ENCODE data around the gene THAP4. TPM values are rescaled to one million over a fixed set of nuclear protein-coding genes. Genes with fewer than 3 reads are reported as not detected.

Gene THAP4
- total and polyA plus RNA-seq, 2 of the 13 experiments (the other 11 are each of a cell fraction or from before 2014, with no cell fraction given): 59.7 to 75.7 TPM

GRCh38 chr2:241645056-241645914 is 8.3 kb upstream of the THAP4 start (continued):
- peak; percentile 92; the same call in 1 of the 2 replicates for TF ChIP-seq TRAFD1 (CRISPR knock-in tag; IDR thresholded peaks at IDR 0.05; ENCODE audit: borderline replicate concordance)
- TF ChIP-seq POLR2A (IDR thresholded peaks at IDR 0.05; ENCODE audit: insufficient read depth in 1 of 2, low read depth in 2 of 2, low read length in 2 of 2): peak in 1 of 2 experiments; percentile 64; a peak in 1 of 4 replicates
- TF ChIP-seq HIVEP1 (CRISPR knock-in tag; IDR thresholded peaks at IDR 0.05): peak; percentile 73; the same call in 1 of the 2 replicates
- no peak for TF ChIP-seq ZMAT5 (CRISPR knock-in tag; IDR thresholded peaks at IDR 0.05; ENCODE audit: borderline replicate concordance, low read depth)
- TF ChIP-seq ONECUT2 (CRISPR knock-in tag; IDR thresholded peaks at IDR 0.05): no peak
- TF ChIP-seq DPF2 (CRISPR knock-in tag; IDR thresholded peaks at IDR 0.05; ENCODE audit: borderline replicate concordance, low read depth): peak; percentile 69
- peak; percentile 62; the same call in 1 of the 2 replicates for TF ChIP-seq ZNF800 (CRISPR knock-in tag; IDR thresholded peaks at IDR 0.05)
- TF ChIP-seq PCBP1 (IDR thresholded peaks at IDR 0.05; ENCODE audit: borderline replicate concordance, low read depth, low read length): no peak
- TF ChIP-seq ZBTB43 (CRISPR knock-in tag; conservative IDR thresholded peaks at IDR 0.05): no peak; the same call in 1 of the 2 replicates
- no peak for TF ChIP-seq ZBTB25 (CRISPR knock-in tag; IDR thresholded peaks at IDR 0.05)
- peak; percentile 94 for TF ChIP-seq CSRNP1 (CRISPR knock-in tag; IDR thresholded peaks at IDR 0.05)
- TF ChIP-seq ZFP90 (CRISPR knock-in tag; IDR thresholded peaks at IDR 0.05; ENCODE audit: borderline replicate concordance): peak; percentile 92
- TF ChIP-seq ZNF280B (CRISPR knock-in tag; IDR thresholded peaks at IDR 0.05; ENCODE audit: borderline replicate concordance): peak; percentile 89
- 0 out of 2 replicates have a peak, but pooled peaks have one; percentile 62 for TF ChIP-seq ZNF33B (CRISPR knock-in tag; IDR thresholded peaks at IDR 0.05)
- no peak; the same call in 1 of the 2 replicates for TF ChIP-seq STAG1 (CRISPR knock-in tag; IDR thresholded peaks at IDR 0.05)
- no peak for TF ChIP-seq ZNF460 (CRISPR knock-in tag; IDR thresholded peaks at IDR 0.05; ENCODE audit: borderline replicate concordance)
- no peak for TF ChIP-seq EZH2 (conservative IDR thresholded peaks at IDR 0.05; ENCODE audit: low read depth, low read length)
